Lower leg skin (tissue), 3 donors: ENCODE data around the gene CXCL9.
"Not testable (repeated sequence)": the region's sequence is repeated elsewhere in the genome, so short reads cannot be mapped to it uniquely, and the experiment has no call there.

Source experiments
- POLR2A ChIP-seq, 2 donors: fragments of 450-650 bp; IDR thresholded peaks; one replicate each; pipeline ENCODE4 v1.6.1; 2016 to 2017; ENCODE audit warnings: antibody characterized with exemption in 2 of 2, mild to moderate bottlenecking in 1 of 2, moderate library complexity in 1 of 2
- TF ChIP-seq, protein P1 (sequence below), 3 donors: fragments of 450-650 bp; IDR thresholded peaks; one replicate each; pipeline ENCODE4 v1.5.1; 2016; ENCODE audit warnings: antibody characterized with exemption in 3 of 3, mild to moderate bottlenecking in 3 of 3, moderate library complexity in 2 of 3

DNA sequence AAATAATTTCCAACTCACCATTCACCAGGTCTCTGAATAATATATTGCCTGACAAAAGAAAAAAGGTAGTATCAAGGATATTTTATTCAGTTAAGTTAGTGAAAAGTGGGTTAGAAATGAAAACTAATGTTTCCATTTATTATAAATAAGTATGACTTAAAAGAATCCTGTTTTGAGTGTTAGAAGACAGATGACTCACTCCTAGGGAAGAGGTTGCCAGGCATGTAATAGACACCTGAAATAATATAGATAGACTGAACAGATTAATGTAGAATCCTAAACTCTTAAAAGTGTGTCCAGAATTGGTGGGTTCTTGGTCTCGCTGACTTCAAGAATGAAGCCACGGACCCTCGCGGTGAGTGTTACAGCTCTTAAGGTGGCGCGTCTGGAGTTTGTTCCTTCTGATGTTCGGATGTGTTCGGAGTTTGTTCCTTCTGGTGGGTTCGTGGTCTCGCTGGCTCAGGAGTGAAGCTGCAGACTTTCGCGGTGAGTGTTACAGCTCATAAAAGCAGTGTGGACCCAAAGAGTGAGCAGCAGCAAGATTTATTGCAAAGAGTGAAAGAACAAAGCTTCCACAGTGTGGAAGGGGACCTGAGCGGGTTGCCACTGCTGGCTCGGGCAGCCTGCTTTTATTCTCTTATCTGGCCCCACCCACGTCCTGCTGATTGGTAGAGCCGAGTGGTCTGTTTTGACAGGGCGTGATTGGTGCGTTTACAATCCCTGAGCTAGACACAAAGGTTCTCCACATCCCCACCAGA is 35.1 kb upstream of the CXCL9 start:
- TF ChIP-seq, protein P1, sequence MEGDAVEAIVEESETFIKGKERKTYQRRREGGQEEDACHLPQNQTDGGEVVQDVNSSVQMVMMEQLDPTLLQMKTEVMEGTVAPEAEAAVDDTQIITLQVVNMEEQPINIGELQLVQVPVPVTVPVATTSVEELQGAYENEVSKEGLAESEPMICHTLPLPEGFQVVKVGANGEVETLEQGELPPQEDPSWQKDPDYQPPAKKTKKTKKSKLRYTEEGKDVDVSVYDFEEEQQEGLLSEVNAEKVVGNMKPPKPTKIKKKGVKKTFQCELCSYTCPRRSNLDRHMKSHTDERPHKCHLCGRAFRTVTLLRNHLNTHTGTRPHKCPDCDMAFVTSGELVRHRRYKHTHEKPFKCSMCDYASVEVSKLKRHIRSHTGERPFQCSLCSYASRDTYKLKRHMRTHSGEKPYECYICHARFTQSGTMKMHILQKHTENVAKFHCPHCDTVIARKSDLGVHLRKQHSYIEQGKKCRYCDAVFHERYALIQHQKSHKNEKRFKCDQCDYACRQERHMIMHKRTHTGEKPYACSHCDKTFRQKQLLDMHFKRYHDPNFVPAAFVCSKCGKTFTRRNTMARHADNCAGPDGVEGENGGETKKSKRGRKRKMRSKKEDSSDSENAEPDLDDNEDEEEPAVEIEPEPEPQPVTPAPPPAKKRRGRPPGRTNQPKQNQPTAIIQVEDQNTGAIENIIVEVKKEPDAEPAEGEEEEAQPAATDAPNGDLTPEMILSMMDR (IDR thresholded peaks at IDR 0.05) = not testable (repeated sequence)
- TF ChIP-seq POLR2A (IDR thresholded peaks at IDR 0.05) = not testable (repeated sequence)
